IPS-15b (cell line): ENCODE data around the gene GKN1.

Experiments
- H3K27me3 ChIP-seq: one replicate; pipeline ENCODE4 v1.6.1; 2013; ENCODE audit warnings: low read length; ENCODE audit not compliant: control insufficient read depth, insufficient read depth
- H3K36me3 ChIP-seq: one replicate; pipeline ENCODE4 v1.6.1; 2013; ENCODE audit warnings: low read length; ENCODE audit not compliant: control insufficient read depth, insufficient read depth
- H3K4me1 ChIP-seq: one replicate; pipeline ENCODE4 v1.6.1; 2013; ENCODE audit warnings: mild to moderate bottlenecking, low read length; ENCODE audit not compliant: control insufficient read depth, insufficient read depth
- H3K4me3 ChIP-seq: one replicate; pipeline ENCODE4 v1.5.1; 2013; ENCODE audit warnings: low read depth, low read length
- H3K9ac ChIP-seq: one replicate; pipeline ENCODE4 v1.6.1; 2013; ENCODE audit warnings: low read depth, mild to moderate bottlenecking, low read length
- H3K9me3 ChIP-seq: one replicate; pipeline ENCODE4 v1.6.1; 2013; ENCODE audit warnings: mild to moderate bottlenecking, low read length; ENCODE audit not compliant: control insufficient read depth, insufficient read depth

The GKN1 gene

GRCh38 chr2:68968221-68968620 is 6.2 kb upstream of the GKN1 start:
- Histone ChIP-seq H3K36me3 (no peaks in the 10 kb centered on the region), H3K9ac (no peak overlapping the region), H3K4me1 (no peaks in the 10 kb centered on the region), H3K9me3 (no peaks in the 10 kb centered on the region), H3K4me3 (no peak overlapping the region), H3K27me3 (no peaks in the 10 kb centered on the region)

GRCh38 chr2:68969736-68970490 is 4.5 kb upstream of the GKN1 start:
- no peaks in the 10 kb centered on the region for H3K27me3 ChIP-seq
- H3K4me1 ChIP-seq: no peaks in the 10 kb centered on the region
- H3K4me3 ChIP-seq: no peak overlapping the region
- H3K9ac ChIP-seq: no peak overlapping the region
- H3K36me3 ChIP-seq: no peaks in the 10 kb centered on the region
- no peaks in the 10 kb centered on the region for H3K9me3 ChIP-seq

- no peaks in the 10 kb centered on the region for H3K4me1 ChIP-seq
Measured at GRCh38 chr2:68970566-68971265, 3.7 kb upstream of the GKN1 start.

GRCh38 chr2:68971591-68972231 is 2.7 kb upstream of the GKN1 start:
- no peaks in the 10 kb centered on the region for H3K27me3 ChIP-seq
- no peaks in the 10 kb centered on the region for H3K9me3 ChIP-seq
- H3K36me3 ChIP-seq: no peaks in the 10 kb centered on the region
- no peak overlapping the region for H3K4me3 ChIP-seq
- no peak overlapping the region for H3K9ac ChIP-seq
- no peaks in the 10 kb centered on the region for H3K4me1 ChIP-seq

More at GRCh38 chr2:68970566-68971265, 3.7 kb upstream of the GKN1 start:
- Histone ChIP-seq H3K36me3 (no peaks in the 10 kb centered on the region), H3K9me3 (no peaks in the 10 kb centered on the region), H3K27me3 (no peaks in the 10 kb centered on the region), H3K4me3 (no peak overlapping the region), H3K9ac (no peak overlapping the region)

- Histone ChIP-seq H3K27me3 (no peaks in the 10 kb centered on the region), H3K36me3 (no peaks in the 10 kb centered on the region), H3K4me3 (no peak overlapping the region), H3K4me1 (no peaks in the 10 kb centered on the region), H3K9ac (no peak overlapping the region), H3K9me3 (no peaks in the 10 kb centered on the region)
Measured at GRCh38 chr2:68974946-68975665, 670 bp downstream of the GKN1 start.

GRCh38 chr2:68975844-68976243 is 1.4 kb downstream of the GKN1 start:
- H3K9ac ChIP-seq: no peak overlapping the region
- H3K36me3 ChIP-seq: no peaks in the 10 kb centered on the region
- H3K9me3 ChIP-seq: no peaks in the 10 kb centered on the region
- no peaks in the 10 kb centered on the region for H3K4me1 ChIP-seq
- H3K4me3 ChIP-seq: no peak overlapping the region
- no peaks in the 10 kb centered on the region for H3K27me3 ChIP-seq

- Histone ChIP-seq H3K9me3 (no peaks in the 10 kb centered on the region), H3K4me1 (no peaks in the 10 kb centered on the region), H3K4me3 (no peak overlapping the region), H3K9ac (no peak overlapping the region), H3K27me3 (no peaks in the 10 kb centered on the region), H3K36me3 (no peaks in the 10 kb centered on the region)
Measured at GRCh38 chr2:68977453-68977852, 3.0 kb downstream of the GKN1 start.

GRCh38 chr2:68978098-68978497 is 3.7 kb downstream of the GKN1 start:
- Histone ChIP-seq H3K4me1 (no peaks in the 10 kb centered on the region), H3K9me3 (no peaks in the 10 kb centered on the region), H3K27me3 (no peaks in the 10 kb centered on the region), H3K4me3 (no peak overlapping the region), H3K36me3 (no peaks in the 10 kb centered on the region), H3K9ac (no peak overlapping the region)

- Histone ChIP-seq H3K9ac (no peak overlapping the region), H3K4me3 (no peak overlapping the region), H3K36me3 (no peaks in the 10 kb centered on the region), H3K27me3 (no peaks in the 10 kb centered on the region), H3K9me3 (no peaks in the 10 kb centered on the region), H3K4me1 (no peaks in the 10 kb centered on the region)
Measured at GRCh38 chr2:68980956-68981355, 6.5 kb downstream of the GKN1 start.

GRCh38 chr2:68987021-68987503 is 12.6 kb downstream of the GKN1 start:
- no peaks in the 10 kb centered on the region for H3K36me3 ChIP-seq
- H3K27me3 ChIP-seq: no peaks in the 10 kb centered on the region
- H3K4me3 ChIP-seq: no peak overlapping the region
- no peak overlapping the region for H3K9ac ChIP-seq
- H3K4me1 ChIP-seq: no peaks in the 10 kb centered on the region
- H3K9me3 ChIP-seq: no peaks in the 10 kb centered on the region

- Histone ChIP-seq H3K9me3 (no peaks in the 10 kb centered on the region), H3K4me3 (no peak overlapping the region), H3K27me3 (no peaks in the 10 kb centered on the region), H3K36me3 (no peaks in the 10 kb centered on the region), H3K9ac (no peak overlapping the region), H3K4me1 (no peaks in the 10 kb centered on the region)
Measured at GRCh38 chr2:68989035-68989434, 14.6 kb downstream of the GKN1 start.
